K562 (cell line): ENCODE measurements around the gene NDOR1. TPM values are rescaled to one million over a fixed set of nuclear protein-coding genes. Genes with fewer than 3 reads are reported as not detected.
A peak's percentile ranks its signal among the peaks of the same experiment; 100 is the strongest.

Experiments used
- CREM ChIP-seq: IDR thresholded peaks from 2 replicates; pipeline ENCODE4 v1.6.1; 2014; ENCODE audit warnings: antibody characterized with exemption, low read depth
- DPF2 ChIP-seq: fragments of 450-650 bp; IDR thresholded peaks from 2 replicates; pipeline ENCODE4 v1.6.1; 2016
- HNRNPUL1 ChIP-seq: fragments of 200-400 bp; formaldehyde crosslinking; IDR thresholded peaks from 2 replicates; pipeline ENCODE4 v1.6.1; 2017; ENCODE audit warnings: low read length
- NONO ChIP-seq, 2 experiments: fragments of 200-400 bp in 1 of 2; fragments of 450-650 bp in 1 of 2; formaldehyde crosslinking in 1 of 2; IDR thresholded peaks; 2 replicates each; pipeline ENCODE4 v1.6.1; 2017; ENCODE audit warnings: low read depth in 2 of 2, mild to moderate bottlenecking in 2 of 2, moderate library complexity in 2 of 2, low read length in 1 of 2
- PRPF4 ChIP-seq: fragments of 200-400 bp; formaldehyde crosslinking; IDR thresholded peaks from one replicate; pipeline ENCODE4 v1.6.1; 2017; ENCODE audit warnings: low read length, low read depth, mild to moderate bottlenecking; ENCODE audit not compliant: insufficient read depth, poor library complexity, severe bottlenecking
- PTTG1 ChIP-seq: fragments of 450-650 bp; IDR thresholded peaks from 2 replicates; pipeline ENCODE4 v1.6.1; 2016; ENCODE audit warnings: low read depth, mild to moderate bottlenecking, missing genetic modification characterization, missing compliant biosample characterization
- SMARCB1 ChIP-seq: IDR thresholded peaks from 2 replicates; pipeline ENCODE4 v1.6.1; 2011; ENCODE audit warnings: improper control_type of control experiment, low read depth; ENCODE audit not compliant: insufficient read length
- TFE3 ChIP-seq: fragments of 450-650 bp; formaldehyde crosslinking; IDR thresholded peaks from 2 replicates; pipeline ENCODE4 v1.4.0; 2020; ENCODE audit warnings: mild to moderate bottlenecking, mixed read lengths
- ZBED1 ChIP-seq: IDR thresholded peaks from 2 replicates; pipeline ENCODE4 v1.6.1; 2014
- ZBTB40 ChIP-seq, 2 experiments: fragments of 450-650 bp in 1 of 2; sonication (generic) in 1 of 2; formaldehyde crosslinking in 1 of 2; IDR thresholded peaks; 2 replicates each; pipeline versions ENCODE4 v1.7.1 to v1.9.0; 2016 to 2022; ENCODE audit warnings: inconsistent platforms in 1 of 2, mild to moderate bottlenecking in 1 of 2, missing genetic modification reagents in 1 of 2
- ZNF41 ChIP-seq: fragments of 250-450 bp; sonication (Bioruptor Pico); conservative IDR thresholded peaks from 2 replicates; pipeline ENCODE4 v1.4.0; 2020; ENCODE audit warnings: mild to moderate bottlenecking
- ZNF592 ChIP-seq: fragments of 450-650 bp; IDR thresholded peaks from 2 replicates; pipeline ENCODE4 v1.6.1; 2017; ENCODE audit warnings: antibody characterized with exemption, mild to moderate bottlenecking
- polyA plus RNA-seq, 8 experiments: library from polyadenylated mRNA; depleted of rRNA in 4 of 8; stranded (reverse) in 5 of 8; unstranded in 3 of 8; fragments of >200 nt; fragmentation: Nextera tagmentation in 2 of 8; fragmentation: Illumina TruSeq in 1 of 8; extraction: Ambion mirVana in 2 of 8; extraction: Trizol in 1 of 8; gene quantifications; 2 replicates each; pipeline versions ENCODE4 v1.2.1 to v1.2.3, GENCODE V29; 2011 to 2014; ENCODE audit warnings: inconsistent platforms in 1 of 8, missing spikeins in 1 of 8
- total RNA-seq, 7 experiments: library from RNA; depleted of rRNA in 6 of 7; stranded (reverse); fragments of >200 nt in 6 of 7; fragmentation: Illumina TruSeq in 2 of 7; extraction: Trizol in 2 of 7; gene quantifications; 2 replicates each; pipeline versions ENCODE4 v1.2.1 to v1.2.3, GENCODE V29; 2011 to 2021; ENCODE audit warnings: low replicate concordance in 1 of 7

NDOR1 gene
- total and polyA plus RNA-seq, 9 of the 15 experiments (the other 6 are each of a cell fraction or from before 2014, with no cell fraction given) = 0.06 to 36.9 (median 6.9) TPM

GRCh38 chr9:137227054-137227852 lies 21.8 kb downstream of the NDOR1 start, which contains the start of gene RNF224 (continued):
- TF ChIP-seq ZBTB40 (IDR thresholded peaks at IDR 0.05) (no peak), ZBTB40 (CRISPR knock-in tag; IDR thresholded peaks at IDR 0.05) (no peak), SMARCB1 (no peak), PTTG1 (tag) (no peak), NONO (IDR thresholded peaks at IDR 0.05; ENCODE audit: low read depth in 2 of 2, low read length in 1 of 2) (peak in 1 of 2 experiments; percentile 17; a peak in 1 of 4 replicates), ZNF592 (no peak), TFE3 (CRISPR knock-in tag) (no peak), ZNF41 (no peak), ZBED1 (no peak), DPF2 (no peak), HNRNPUL1 (no peak), CREM (peak; percentile 31; the same call in 1 of the 2 replicates), PRPF4 (no peak)
